ENCODE data around the gene WNK1.
"Not testable (repeated sequence)": the region's sequence is repeated elsewhere in the genome, so short reads cannot be mapped to it uniquely, and the experiment has no call there.

Gene WNK1

DNA sequence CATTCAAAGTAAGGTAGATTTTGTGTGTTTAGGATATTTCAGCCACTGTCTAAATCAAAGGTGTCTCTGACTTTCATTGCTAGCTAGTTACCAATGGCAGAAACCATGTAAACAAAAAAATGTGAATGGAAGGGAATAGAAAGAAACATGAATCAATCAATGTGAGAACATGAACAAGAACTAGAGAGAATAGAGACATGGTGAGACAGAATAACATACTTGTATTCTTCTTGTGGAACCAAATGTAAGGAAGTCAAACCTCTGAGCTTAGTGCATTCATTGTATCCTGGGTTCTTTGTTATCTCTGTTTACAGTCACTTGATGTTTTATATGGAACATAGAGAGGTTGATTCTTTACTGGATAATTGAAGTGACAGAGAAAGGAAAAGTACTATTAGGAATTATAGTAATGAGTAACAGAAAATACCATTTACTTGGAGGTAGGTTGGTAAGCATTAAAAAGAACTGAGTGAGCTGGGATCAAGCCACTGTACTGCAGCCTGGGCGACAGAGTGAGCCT, 2.6 kb upstream of the WNK1 start:
- peak; percentile 51 for DNase-seq

DNA sequence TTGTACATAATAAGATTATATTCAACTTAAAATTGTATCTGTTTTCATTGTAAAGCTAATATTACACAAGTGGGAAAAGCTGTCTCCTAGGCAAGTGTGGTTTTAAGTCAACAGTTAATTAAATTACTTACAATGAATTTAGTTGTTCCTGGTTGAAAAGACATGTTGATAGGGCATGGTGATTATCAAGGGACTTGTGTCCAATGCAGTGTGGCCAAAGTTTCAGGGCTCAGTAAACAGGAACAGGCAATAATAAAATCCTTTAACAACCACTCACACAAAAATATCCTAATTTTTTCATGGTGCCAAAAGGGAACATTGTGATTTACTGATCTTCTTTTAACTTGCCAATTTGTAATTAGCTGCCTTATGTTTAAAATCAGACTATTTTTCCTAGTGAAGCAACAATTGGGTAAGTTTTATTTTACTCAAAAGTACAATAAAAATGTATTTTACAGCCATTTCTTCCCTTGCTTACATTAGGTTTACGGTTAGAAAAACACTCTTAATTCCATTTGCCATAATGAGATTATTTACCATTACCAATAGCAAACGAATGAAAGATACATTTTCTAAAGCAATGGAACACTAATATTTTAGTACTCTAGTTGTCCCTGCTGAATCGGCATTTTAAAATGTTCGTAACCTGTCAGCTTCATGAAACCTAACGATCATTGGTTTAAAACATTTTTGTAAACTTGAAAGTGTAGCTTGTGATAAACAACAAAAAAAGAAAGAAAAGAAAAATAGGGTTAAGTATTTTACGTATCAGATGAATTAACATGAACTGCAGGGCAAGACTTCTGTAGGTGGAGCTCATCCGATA, 1.8 kb upstream of the WNK1 start:
- peak; percentile 20 for DNase-seq

DNA sequence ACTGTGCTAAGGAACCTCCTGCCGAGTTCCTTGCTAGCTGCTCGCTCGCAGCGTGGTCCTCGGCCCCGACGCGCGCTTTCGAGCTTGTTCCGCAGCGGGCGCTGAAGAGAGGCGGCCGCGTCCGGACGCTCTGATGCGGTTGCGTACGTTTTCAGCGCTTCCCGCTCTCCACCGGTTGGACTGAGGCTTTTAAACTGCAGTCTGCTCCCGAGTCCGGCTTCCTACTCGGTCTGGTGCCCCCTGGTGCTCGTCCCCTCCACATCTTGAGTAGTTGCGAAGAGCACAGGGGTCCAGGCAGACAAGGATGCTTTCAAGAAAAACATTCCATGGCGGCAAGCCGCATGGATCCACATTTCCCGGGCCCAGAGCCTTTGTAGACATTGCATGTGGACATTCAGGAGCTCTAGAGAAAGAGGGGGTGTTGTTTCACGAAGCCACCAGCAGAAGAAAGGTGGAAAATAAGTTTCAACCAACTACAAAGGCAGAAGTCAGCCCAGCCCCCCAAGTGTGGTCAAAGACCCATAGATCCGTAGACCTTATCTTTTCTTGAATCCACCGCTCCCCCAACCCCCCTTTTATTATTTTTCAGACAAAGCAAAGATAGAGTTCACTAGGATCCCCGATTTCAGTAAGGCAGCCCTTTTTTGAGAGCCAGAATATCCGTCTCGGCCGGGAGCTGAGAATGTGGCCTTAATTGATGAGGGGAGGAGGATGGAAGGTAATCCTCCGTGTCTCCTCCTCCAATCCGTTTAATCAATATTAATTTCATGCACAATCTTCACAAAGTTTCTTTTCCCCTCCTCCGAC, 984 bp upstream of the WNK1 start:
- DNase-seq: peak; percentile 98

DNA sequence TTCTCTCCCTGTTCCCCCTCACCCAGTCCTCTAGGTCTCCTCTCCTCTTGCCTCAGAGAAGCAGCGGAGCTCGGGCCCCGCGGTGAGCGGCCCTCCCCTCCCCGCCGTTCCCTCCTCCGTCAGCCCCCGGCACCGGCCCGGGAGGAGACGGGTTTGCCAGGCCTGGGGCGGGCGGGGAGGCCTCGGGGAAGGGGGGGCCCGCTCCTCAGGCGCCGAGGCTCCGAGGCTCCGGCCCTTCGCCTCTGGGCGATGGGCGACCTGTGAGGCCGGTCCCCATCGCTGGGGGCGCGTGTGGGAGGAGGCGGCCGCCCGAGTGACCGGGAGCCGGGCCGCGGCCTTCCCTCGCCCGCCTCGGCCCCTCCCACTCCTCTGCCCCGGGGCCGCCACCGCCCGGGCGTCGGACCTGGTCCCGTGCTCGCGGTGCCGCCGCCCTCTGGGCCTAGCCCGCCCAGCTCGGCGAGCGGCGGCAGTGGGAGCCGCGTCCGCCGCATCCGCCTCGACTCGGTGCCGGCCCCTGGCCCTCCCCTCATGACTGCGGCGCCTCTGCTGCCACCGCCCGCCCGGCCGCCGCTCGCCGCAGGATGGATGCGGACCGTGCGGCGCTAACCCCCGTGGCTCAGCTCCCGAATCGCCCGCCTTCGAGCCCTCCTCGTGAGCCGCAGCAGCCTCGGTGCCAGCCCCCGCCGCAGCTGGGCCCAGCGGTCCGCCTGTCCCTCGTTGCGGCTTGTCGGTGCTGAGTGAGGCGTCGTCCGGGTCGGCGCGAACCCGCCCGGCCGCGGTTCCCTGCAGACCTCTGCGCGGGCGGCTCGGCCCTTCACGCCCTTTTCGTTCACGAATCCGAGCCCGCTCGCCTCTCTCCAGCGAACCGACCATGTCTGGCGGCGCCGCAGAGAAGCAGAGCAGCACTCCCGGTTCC, 574 bp downstream of the WNK1 start:
- peak; percentile 68 for DNase-seq

DNA sequence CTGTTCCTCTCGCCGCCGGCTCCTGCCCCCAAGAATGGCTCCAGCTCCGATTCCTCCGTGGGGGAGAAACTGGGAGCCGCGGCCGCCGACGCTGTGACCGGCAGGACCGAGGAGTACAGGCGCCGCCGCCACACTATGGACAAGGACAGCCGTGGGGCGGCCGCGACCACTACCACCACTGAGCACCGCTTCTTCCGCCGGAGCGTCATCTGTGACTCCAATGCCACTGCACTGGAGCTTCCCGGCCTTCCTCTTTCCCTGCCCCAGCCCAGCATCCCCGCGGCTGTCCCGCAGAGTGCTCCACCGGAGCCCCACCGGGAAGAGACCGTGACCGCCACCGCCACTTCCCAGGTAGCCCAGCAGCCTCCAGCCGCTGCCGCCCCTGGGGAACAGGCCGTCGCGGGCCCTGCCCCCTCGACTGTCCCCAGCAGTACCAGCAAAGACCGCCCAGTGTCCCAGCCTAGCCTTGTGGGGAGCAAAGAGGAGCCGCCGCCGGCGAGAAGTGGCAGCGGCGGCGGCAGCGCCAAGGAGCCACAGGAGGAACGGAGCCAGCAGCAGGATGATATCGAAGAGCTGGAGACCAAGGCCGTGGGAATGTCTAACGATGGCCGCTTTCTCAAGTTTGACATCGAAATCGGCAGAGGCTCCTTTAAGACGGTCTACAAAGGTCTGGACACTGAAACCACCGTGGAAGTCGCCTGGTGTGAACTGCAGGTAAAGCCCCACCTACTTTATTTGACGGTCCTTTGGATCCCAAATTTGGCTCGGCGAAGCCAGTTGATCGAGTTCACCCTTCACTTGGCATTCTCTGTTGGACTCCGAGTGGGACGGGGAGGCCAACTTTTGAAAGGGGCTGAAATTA, 1.5 kb downstream of the WNK1 start:
- peak; percentile 72 for DNase-seq

DNA sequence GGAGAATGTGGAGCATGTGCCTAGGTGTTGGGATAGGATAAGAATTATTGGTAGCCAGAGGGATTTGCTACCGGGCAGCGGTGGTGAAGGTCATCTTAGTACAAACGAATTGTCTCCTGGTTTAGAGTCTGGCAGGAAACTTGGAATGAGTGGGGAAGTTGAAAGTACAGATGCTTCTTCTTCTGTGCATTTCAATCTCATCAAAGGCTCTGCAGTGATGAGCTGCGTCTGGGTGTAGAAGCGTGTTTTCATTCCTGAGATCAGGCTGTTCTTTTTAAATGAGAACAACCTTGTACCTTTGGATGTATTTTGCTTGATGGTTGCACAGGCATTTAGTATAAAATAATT, 2.1 kb downstream of the WNK1 start:
- peak; percentile 51 for DNase-seq

DNA sequence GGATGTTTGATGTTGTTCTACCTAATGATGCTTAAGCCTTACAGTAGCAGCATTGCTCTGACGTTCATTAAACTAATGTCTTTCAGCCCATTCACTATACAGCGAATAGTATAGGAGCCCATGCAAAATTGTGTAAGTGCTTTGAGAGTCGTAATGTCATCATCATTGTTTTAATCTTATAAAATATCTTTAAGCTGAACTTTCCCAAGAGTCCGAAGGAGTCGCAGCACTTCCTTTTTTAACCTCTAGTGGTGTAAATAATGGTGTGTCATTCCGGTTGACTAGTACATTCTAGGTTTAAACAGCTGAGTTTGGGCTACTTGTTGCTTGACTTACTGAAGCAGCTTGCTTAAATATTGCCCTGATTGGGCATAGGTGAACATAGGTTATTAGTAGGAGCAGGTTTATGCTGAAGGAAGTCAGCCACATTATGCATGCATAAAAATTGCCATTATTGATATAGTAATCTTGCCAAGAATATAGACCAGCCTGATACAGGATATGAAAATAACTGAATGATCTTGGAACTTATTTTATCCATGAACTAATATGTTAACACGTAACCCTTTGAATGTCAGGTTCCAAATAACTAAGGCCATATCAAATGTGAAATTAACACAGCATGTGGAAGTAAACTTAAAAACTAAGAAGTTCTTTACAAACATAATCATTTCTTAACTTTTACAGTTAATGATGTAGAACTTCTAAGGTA, 2.6 kb downstream of the WNK1 start:
- DNase-seq: peak; percentile 61

DNA sequence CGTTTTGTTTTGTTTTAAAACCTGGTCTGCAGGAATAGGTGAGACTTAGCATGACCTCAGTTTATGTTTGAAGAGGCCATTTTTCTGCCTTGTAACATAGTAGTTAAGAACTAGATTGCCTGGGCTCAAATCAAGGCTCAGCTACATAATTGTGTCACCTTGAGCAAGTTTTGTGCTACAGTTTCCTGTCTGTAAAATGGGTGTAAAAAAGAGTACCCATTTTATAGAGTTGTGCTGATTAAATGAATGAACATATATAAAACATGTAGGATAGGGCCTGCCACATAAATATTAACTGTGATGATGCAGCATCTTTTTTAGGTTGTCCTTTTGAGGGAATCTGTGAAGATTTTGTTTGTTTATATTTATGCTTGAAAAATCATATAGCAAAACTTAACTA, 7.2 kb downstream of the WNK1 start:
- DNase-seq: no peak

DNA sequence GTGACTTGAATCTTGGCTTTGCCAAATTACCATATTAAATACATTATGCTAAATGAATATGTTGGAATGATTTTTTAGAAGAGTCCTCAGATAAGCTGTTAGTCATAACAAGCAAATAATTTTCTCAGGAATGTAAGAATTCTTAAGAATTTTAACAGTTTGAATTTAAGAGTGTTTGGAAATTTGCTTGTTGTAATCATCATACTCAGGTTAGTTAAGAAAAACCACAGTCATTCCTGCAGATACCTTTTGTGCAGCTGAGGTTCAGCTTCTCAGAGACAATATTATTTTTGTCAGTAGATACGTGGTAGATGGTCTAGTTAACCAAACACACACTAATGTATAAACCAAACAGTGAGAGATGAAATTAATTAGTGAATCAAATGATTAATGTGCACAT, 8.9 kb downstream of the WNK1 start:
- no peak for DNase-seq

DNA sequence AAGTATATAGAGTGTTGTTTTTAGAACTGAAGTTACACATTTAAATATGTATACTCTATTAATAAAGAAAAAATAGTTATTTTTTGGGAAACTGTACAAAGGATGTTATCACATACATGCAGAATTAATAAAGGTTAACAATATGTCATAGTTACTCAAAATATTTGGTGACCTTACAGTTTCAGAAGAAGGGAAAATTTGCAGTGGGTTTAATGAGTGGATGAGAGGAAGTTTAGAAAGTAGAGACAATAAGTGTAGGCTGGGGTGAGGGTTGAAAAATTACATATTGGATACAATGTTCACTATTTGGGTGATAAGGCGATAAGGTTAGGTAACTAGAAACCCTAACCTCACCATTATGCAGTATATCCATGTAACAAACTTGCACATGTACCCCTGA, 13.5 kb downstream of the WNK1 start:
- no peak for DNase-seq

DNA sequence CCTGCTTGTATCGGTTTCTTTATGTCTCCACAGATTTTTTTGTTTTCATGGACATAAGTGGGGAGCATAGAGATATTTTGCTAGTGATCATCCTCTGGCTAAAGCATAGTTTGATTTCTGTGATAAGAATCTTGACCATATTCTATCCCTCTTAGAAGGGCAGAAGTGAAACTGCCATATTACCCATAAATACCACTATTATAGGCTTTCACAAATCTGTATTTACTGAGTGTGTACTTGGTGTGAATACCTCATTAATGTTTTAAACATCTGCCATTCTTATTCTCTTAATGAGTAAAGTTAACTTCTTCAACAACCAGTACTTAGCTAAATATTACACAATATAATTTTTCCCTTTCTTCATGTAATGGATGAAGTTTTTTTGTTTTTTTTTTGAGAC, 16.1 kb downstream of the WNK1 start:
- DNase-seq: no peak

DNA sequence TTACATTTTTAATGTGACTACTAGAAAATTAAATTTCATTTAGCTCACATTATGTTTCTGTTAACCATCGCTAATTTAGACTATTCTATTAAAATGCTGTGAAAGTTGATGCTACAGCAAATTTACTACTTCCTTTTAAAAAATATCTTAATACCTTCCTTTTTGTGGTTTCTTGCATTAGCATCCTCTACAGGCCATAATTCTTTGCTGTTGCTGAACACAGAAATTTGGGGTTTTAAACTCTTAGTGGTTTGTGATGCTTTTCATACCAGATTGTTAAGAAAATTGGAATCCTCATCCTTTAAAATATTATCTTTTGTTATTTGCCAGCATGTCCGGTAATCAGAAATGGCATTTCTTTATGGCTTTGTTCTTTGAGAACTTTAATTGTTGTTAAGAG, 18.1 kb downstream of the WNK1 start:
- DNase-seq: no peak

DNA sequence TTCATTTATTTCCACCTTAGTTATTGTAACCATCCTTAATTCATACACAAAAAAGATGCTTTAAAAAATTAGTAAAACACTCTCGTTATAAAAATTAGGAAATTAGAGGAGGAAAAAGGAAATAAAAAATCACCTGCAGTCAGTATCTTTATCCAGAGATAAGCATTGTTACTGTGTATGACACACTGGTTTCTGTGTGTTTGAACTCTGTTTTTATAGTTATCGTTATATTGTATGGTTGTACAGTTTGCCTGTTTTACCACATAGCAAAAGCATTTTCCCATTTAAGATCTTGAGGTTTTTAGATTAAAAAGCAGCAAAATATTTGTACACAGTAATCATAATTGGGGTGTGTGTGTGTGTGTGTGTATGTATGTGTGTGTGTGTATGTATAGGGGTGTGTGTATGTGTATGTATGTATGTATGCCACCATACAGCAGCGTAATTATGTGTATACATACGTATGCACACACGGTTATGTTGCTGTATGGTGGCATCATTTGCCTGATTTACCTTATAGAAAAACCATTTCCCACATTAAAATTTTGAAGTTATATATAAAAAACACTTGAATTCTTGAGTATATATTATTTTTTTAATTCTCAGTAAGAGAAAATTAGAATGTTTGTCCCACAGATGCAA, 19.8 kb downstream of the WNK1 start:
- DNase-seq: no peak

DNA sequence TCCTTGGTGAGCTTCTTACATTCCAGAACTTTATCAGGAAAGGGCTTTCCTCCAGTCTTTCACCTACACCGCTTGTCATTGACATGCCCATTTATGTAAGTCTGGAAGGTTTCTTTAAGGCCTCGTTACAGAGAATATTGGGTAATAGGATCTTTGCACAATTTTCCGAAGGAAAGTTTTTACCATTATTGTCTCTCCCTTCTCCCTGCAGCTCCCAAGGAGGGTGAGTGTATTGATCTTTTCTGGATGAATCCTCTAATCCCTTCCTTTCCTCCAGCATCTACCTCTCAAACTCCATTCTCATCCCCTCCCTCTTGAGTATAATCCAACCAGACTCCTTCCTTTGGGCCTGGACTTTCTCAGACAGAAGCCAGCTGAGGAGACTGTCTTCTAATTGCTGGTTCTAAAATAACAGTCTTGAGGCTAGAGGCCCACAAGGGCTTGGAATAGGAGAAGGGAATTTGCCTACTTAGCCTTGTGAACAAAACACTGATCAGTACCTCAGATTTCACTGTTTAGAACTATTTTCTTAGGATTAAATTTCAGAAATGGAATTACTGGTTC, 21.8 kb downstream of the WNK1 start:
- peak; percentile 41 for DNase-seq

DNA sequence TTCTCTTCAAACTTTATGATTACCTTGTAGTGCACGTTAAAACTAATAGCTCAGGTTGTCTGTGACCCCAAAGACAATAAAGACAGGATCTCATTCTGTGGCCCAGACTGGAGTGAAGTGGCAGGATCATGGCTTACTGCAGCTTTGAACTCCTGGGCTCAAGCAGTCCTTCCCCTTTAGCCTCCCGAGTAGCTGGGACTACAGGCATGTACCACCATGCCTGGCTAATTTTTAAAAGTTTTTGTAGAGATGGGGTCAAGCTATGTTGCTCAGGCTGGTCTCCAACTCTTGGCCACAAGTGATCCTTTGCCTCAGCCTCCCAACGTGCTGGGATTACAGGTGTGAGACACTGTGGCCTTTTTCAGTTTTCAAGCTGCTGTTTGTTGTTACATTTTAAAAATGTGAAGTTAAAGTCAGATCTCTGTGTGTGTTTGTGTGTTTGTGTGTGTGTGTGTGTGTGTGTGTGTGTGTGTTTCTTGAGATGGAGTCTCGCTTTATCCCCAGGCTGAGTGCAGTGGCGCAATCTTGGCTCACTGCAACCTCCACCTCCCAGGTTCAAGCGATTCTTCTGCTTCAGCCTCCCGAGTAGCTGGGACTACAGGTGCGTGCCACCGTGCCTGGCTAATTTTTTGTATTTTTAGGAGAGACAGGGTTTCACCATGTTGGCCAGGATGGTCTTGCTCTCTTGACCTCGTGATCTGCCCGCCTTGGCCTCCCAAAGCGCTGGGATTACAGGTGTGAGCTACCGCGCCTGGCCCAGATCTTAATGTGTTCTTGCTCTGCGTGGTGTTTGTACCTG, 23.8 kb downstream of the WNK1 start:
- DNase-seq: not testable (repeated sequence)

DNA sequence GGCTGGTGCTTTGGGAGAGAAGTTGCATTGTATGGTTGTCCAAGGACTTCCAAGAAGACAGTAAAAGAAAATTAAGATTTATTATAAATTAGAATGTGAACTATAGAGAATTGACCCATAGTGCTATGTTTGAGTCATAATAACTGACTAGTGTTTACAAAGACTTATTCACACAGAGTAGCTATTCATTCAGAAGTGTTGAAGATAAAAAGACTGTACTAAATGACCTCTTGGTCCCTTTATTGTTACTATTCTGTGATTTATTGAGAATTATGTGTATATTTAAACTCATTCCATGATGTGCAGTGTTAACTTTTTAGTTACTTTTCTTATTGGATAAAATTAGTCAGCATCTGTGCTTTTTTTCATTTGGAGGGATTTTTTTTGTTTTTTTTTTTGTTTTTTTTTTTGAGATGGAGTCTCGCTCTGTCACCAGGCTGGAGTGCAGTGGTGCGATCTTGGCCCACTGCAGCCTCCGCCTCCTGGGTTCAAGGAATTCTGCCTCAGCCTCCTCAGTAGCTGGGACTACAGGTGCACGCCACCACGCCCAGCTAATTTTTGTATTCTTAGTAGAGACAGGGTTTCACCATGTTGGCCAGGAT, 24.5 kb downstream of the WNK1 start:
- not testable (repeated sequence) for DNase-seq

DNA sequence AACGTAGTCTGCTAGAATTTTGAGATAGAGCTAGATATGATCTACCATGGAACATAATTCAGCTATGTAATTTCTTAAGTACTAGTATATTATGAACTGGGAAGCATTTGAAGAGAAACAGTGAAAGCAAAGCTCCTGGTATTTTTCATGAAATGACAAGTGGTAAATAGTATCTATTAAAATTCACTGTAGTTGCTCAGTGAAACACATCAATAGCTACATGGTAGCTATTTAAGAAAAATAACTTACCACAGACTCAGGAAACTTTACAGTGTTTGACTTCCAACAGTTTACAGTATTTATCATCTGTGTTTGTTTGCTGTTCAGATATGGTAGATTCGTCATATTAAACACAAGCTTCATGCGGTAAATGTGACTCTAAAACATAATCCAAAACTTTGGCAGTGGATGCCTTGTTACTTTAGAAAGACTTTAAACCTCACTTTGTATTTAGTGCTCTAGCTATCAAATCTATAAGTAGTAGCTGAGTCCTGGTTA, 25.2 kb downstream of the WNK1 start:
- DNase-seq: no peak

DNA sequence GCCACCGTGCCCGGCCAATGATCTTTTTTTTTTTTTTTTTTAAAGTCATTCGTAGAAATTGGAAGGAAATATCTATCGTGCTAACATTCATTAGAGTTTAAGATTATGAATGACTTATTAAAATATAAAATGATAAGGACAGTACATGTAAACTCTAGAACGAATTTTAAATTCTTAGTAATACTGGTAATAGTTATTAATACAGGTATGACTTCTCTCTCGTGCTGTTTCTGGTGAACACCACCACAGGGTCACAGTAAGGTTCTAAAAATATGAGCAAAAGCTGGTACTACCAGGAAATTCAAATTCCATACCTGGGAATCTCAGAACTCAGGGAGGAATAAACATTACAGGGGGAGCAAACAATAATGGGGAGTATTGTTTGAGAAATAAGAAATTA, 26.2 kb downstream of the WNK1 start:
- no peak for DNase-seq

All from eye (tissue), 1 donor.